Measurements from ENCODE around the gene NPAS2.

- no peak for TF ChIP-seq CTCF (IDR thresholded peaks at IDR 0.05; ENCODE audit: low read length)
- TF ChIP-seq EZH2 (optimal IDR thresholded peaks at IDR 0.05; ENCODE audit: low read depth, low read length) = no peak
These were observed 16.6 kb upstream of the NPAS2 start for GRCh38 chr2:100803334-100803733.

All from MM.1S (cell line).